MM.1S (cell line): ENCODE measurements around the gene CCDC86.

Experiments
- DNase-seq: peaks from one replicate; pipeline ENCODE4 v3.0.0-alpha.2; 2015
- H2AFZ ChIP-seq: fragments of 300-600 bp; sonication (generic); 2 replicates; pipeline ENCODE4 v1.6.0; 2016; ENCODE audit warnings: antibody characterized with exemption, low read length
- H3F3A ChIP-seq: fragments of 300-600 bp; sonication (generic); 2 replicates; pipeline ENCODE4 v1.6.1; 2016; ENCODE audit warnings: mild to moderate bottlenecking, antibody characterized with exemption, low read length, moderate library complexity, mixed read lengths; ENCODE audit not compliant: insufficient read depth
- H3K27ac ChIP-seq: fragments of 300-600 bp; sonication (generic); 2 replicates; pipeline ENCODE4 v1.5.1; 2016; ENCODE audit warnings: mild to moderate bottlenecking, low read length
- H3K27me3 ChIP-seq: fragments of 300-600 bp; sonication (generic); replicated peaks from 2 replicates; pipeline ENCODE4 v1.6.0; 2016; ENCODE audit warnings: low read length; ENCODE audit not compliant: insufficient read depth
- H3K36me3 ChIP-seq: fragments of 300-600 bp; sonication (generic); replicated peaks from 2 replicates; pipeline ENCODE4 v1.6.1; 2016; ENCODE audit warnings: mild to moderate bottlenecking, low read length, mixed read lengths; ENCODE audit not compliant: insufficient read depth
- H3K4me1 ChIP-seq: fragments of 300-600 bp; sonication (generic); 2 replicates; pipeline ENCODE4 v1.6.1; 2016; ENCODE audit warnings: low read length, mixed read lengths
- H3K4me2 ChIP-seq: fragments of 300-600 bp; sonication (generic); 2 replicates; pipeline ENCODE4 v1.6.0; 2016; ENCODE audit warnings: low read depth, low read length
- H3K4me3 ChIP-seq: fragments of 300-600 bp; sonication (generic); 2 replicates; pipeline ENCODE4 v1.5.1; 2016; ENCODE audit warnings: low read length, mixed read lengths
- H3K79me2 ChIP-seq: fragments of 300-600 bp; sonication (generic); 2 replicates; pipeline ENCODE4 v1.6.1; 2016; ENCODE audit warnings: mixed run types, low read length, mixed read lengths
- H3K9ac ChIP-seq: fragments of 300-600 bp; sonication (generic); 2 replicates; pipeline ENCODE4 v1.6.1; 2016; ENCODE audit warnings: low read length, mixed read lengths
- H3K9me2 ChIP-seq: fragments of 300-600 bp; sonication (generic); replicated peaks from 2 replicates; pipeline ENCODE4 v1.6.1; 2016; ENCODE audit warnings: mild to moderate bottlenecking, low read length, mixed read lengths; ENCODE audit not compliant: insufficient read depth
- H3K9me3 ChIP-seq: fragments of 300-600 bp; sonication (generic); replicated peaks from 2 replicates; pipeline ENCODE4 v1.6.1; 2016; ENCODE audit warnings: mild to moderate bottlenecking, low read length, mixed read lengths; ENCODE audit not compliant: insufficient read depth
- H4K20me1 ChIP-seq: fragments of 300-600 bp; sonication (generic); 2 replicates; pipeline ENCODE4 v1.6.1; 2016; ENCODE audit warnings: mild to moderate bottlenecking, low read length, moderate library complexity, mixed read lengths; ENCODE audit not compliant: insufficient read depth
- CTCF ChIP-seq: fragments of 300-600 bp; sonication (generic); IDR thresholded peaks from 2 replicates; pipeline ENCODE4 v1.5.1; 2016; ENCODE audit warnings: antibody characterized with exemption, low read length, mixed read lengths
- EZH2 ChIP-seq: fragments of 300-600 bp; sonication (generic); optimal IDR thresholded peaks from 2 replicates; pipeline ENCODE3; 2017; ENCODE audit warnings: low read depth, mild to moderate bottlenecking, antibody characterized with exemption, low read length, mixed read lengths
- EZH2phosphoT487 ChIP-seq: fragments of 300-600 bp; sonication (generic); IDR thresholded peaks from 2 replicates; pipeline ENCODE4 v1.6.1; 2018; ENCODE audit warnings: antibody characterized with exemption, low read length

CCDC86 gene

GRCh38 chr11:60880643-60881282, 38.9 kb downstream of the CCDC86 start:
- Histone ChIP-seq H3K79me2 (no peaks in the 10 kb centered on the region), H2AFZ (no peak overlapping the region), H3K9me2 (no peaks in the 10 kb centered on the region), H3F3A (no peaks in the 10 kb centered on the region), H3K4me1 (peaks cover under 1% of the 10 kb centered on the region; the same call in 1 of the 2 replicates), H3K9me3 (no peaks in the 10 kb centered on the region), H3K36me3 (no peaks in the 10 kb centered on the region), H3K4me3 (no peak overlapping the region), H3K4me2 (no peak overlapping the region), H4K20me1 (no peaks in the 10 kb centered on the region), H3K9ac (no peak overlapping the region), H3K27me3 (no peaks in the 10 kb centered on the region), H3K27ac (no peak overlapping the region)
- TF ChIP-seq EZH2, result no peak
- TF ChIP-seq EZH2phosphoT487, result no peak
- DNase-seq, result no peak

GRCh38 chr11:60887556-60887955, 45.6 kb downstream of the CCDC86 start:
- Histone ChIP-seq H3K4me3 (no peak overlapping the region), H3K4me2 (0 out of 2 replicates have a peak overlapping the region, but pooled peaks have one; percentile 12), H3K4me1 (peaks cover 6% of the 10 kb centered on the region; the same call in 1 of the 2 replicates), H3K79me2 (0 out of 2 replicates have a peak, but pooled peaks cover under 1% of the 10 kb centered on the region), H3K9me2 (no peaks in the 10 kb centered on the region), H3K9me3 (no peaks in the 10 kb centered on the region), H3K27me3 (no peaks in the 10 kb centered on the region), H3K27ac (no peak overlapping the region), H4K20me1 (no peaks in the 10 kb centered on the region), H3F3A (peaks cover 7% of the 10 kb centered on the region; the same call in 1 of the 2 replicates), H3K9ac (no peak overlapping the region), H2AFZ (no peak overlapping the region), H3K36me3 (no peaks in the 10 kb centered on the region)
- DNase-seq, result peak; percentile 79
- TF ChIP-seq EZH2phosphoT487 (no peak), CTCF (peak; percentile 90), EZH2 (no peak)

- H3K4me1 ChIP-seq, result peaks cover 6% of the 10 kb centered on the region; the same call in 1 of the 2 replicates
- no peak overlapping the region for H2AFZ ChIP-seq
- H3K4me2 ChIP-seq, result no peak overlapping the region
- no peak for DNase-seq
- H3K4me3 ChIP-seq, result no peak overlapping the region
- H3K36me3 ChIP-seq, result peaks cover 1% of the 10 kb centered on the region
- no peaks in the 10 kb centered on the region for H3K9me2 ChIP-seq
- no peak overlapping the region for H3K9ac ChIP-seq
- H3K79me2 ChIP-seq, result 0 out of 2 replicates have a peak, but pooled peaks cover 4% of the 10 kb centered on the region
- no peaks in the 10 kb centered on the region for H3K27me3 ChIP-seq
- H3K27ac ChIP-seq, result no peak overlapping the region
- no peaks in the 10 kb centered on the region for H4K20me1 ChIP-seq
- peaks cover 7% of the 10 kb centered on the region; the same call in 1 of the 2 replicates for H3F3A ChIP-seq
- no peaks in the 10 kb centered on the region for H3K9me3 ChIP-seq
- TF ChIP-seq CTCF, result no peak
- no peak for TF ChIP-seq EZH2
- TF ChIP-seq EZH2phosphoT487, result no peak
Measured at GRCh38 chr11:60889869-60890311, 48.0 kb downstream of the CCDC86 start.

DNA sequence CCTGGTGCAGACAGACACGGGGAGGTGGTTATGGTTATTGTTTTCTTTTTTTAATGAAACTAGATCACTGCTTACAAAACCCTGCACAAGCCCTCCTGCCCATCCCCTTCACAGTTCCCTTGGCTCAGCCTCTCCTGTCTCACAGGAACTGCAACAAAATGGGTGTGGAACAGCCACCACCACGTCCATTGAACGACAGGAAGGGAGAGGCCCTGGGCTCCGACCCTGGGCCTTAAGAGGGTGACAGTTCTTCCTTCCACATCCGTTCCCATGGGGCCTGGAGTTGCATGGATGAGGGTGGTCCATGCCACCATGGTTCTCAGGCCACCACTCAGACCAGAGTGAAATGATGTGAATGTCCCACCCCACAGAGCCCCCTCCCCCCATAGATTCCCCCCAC, 48.8 kb downstream of the CCDC86 start:
- DNase-seq, result no peak
- Histone ChIP-seq H3K4me1 (peaks cover 6% of the 10 kb centered on the region; the same call in 1 of the 2 replicates), H2AFZ (no peak overlapping the region), H3K27ac (no peak overlapping the region), H3F3A (peaks cover 7% of the 10 kb centered on the region; the same call in 1 of the 2 replicates), H3K4me3 (no peak overlapping the region), H3K36me3 (peaks cover 3% of the 10 kb centered on the region), H3K9me2 (no peaks in the 10 kb centered on the region), H3K27me3 (no peaks in the 10 kb centered on the region), H4K20me1 (no peaks in the 10 kb centered on the region), H3K4me2 (no peak overlapping the region), H3K79me2 (0 out of 2 replicates have a peak, but pooled peaks cover 4% of the 10 kb centered on the region), H3K9ac (no peak overlapping the region), H3K9me3 (no peaks in the 10 kb centered on the region)
- no peak for TF ChIP-seq EZH2
- no peak for TF ChIP-seq CTCF
